Bronchial epithelial cell (primary cell): ENCODE data around the gene CLDN15. TPM values are rescaled to one million over a fixed set of nuclear protein-coding genes. Genes with fewer than 3 reads are reported as not detected.
"Not testable (repeated sequence)": the region's sequence is repeated elsewhere in the genome, so short reads cannot be mapped to it uniquely, and the experiment has no call there.

Experiments
- DNase-seq: peaks from one replicate; pipeline ENCODE4 v3.0.0-alpha.2; 2010; ENCODE audit warnings: low read depth
- FAIRE-seq: peaks from 2 replicates; lab custom pipeline; 2011; peaks lifted over from hg19 to GRCh38; lab: Jason Lieb, UNC
- H3K27me3 ChIP-seq: 2 replicates; pipeline ENCODE4 v1.5.1; 2011; ENCODE audit warnings: low read length; ENCODE audit not compliant: control insufficient read depth, insufficient read depth
- H3K36me3 ChIP-seq: 2 replicates; pipeline ENCODE4 v1.5.1; 2011; ENCODE audit warnings: low read length; ENCODE audit not compliant: control insufficient read depth, insufficient read depth
- H3K4me3 ChIP-seq: 2 replicates; pipeline ENCODE4 v1.5.1; 2011; ENCODE audit warnings: mild to moderate bottlenecking, low read depth, low read length, control low read depth
- total RNA-seq: library from RNA; depleted of rRNA; stranded (reverse); fragments of >200 nt; gene quantifications from 2 replicates; pipeline ENCODE4 v1.2.1, GENCODE V29; 2014
- TF ChIP-seq, protein P1 (sequence below): IDR thresholded peaks from 2 replicates; pipeline ENCODE4 v1.5.1; 2011; ENCODE audit warnings: mild to moderate bottlenecking, moderate library complexity, low read length, control low read depth, inconsistent platforms; ENCODE audit not compliant: insufficient read depth, severe bottlenecking

The CLDN15 gene
- total RNA-seq, 1 donor from 2014 or later: 2.1 TPM

DNA sequence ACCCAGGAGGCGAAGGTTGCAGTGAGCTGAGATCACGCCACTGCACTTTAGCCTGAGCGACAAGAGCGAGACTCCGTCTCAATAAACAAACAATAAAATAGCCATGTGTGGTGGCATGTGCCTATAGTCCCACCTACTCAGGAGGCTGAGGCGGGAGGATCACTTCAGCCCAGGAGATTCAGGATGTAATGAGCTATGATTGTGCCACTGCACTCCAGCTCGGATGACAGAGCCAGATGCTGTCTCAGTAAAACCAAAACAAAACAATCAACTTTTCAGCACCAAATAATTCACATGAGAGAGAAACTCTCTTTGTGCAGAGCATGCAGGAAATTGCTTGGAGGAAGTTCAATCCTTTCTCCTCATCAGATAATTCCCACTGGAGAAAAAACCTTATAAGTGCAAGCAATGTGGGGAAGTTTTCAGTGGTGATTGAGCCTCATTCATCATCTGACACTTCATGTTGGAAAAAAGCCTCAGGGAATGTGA is 20.7 kb upstream of the CLDN15 start:
- DNase-seq: no peak
- Histone ChIP-seq H3K4me3 (no peak overlapping the region), H3K27me3 (no peaks in the 10 kb centered on the region), H3K36me3 (no peaks in the 10 kb centered on the region)
- FAIRE-seq: no peak
- TF ChIP-seq, protein P1, sequence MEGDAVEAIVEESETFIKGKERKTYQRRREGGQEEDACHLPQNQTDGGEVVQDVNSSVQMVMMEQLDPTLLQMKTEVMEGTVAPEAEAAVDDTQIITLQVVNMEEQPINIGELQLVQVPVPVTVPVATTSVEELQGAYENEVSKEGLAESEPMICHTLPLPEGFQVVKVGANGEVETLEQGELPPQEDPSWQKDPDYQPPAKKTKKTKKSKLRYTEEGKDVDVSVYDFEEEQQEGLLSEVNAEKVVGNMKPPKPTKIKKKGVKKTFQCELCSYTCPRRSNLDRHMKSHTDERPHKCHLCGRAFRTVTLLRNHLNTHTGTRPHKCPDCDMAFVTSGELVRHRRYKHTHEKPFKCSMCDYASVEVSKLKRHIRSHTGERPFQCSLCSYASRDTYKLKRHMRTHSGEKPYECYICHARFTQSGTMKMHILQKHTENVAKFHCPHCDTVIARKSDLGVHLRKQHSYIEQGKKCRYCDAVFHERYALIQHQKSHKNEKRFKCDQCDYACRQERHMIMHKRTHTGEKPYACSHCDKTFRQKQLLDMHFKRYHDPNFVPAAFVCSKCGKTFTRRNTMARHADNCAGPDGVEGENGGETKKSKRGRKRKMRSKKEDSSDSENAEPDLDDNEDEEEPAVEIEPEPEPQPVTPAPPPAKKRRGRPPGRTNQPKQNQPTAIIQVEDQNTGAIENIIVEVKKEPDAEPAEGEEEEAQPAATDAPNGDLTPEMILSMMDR: no peak

DNA sequence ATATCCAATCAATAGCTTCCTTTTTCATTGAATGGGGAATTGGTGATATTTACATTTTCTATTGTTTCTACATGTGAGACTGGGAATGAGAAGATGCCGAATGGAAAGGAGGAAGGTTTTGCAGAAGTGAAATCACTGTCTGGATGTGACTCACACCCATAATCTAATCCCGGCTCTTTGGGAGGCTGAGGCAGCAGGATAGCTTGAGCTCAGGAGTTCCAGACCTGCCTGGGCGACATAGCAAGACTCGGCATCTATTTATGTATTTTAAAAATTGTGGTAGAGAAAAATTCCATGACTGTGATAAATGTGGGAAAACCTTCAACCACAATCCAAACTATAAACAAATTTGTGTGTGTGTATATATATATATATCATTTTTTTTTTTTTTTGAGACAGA is 18.2 kb upstream of the CLDN15 start:
- Histone ChIP-seq H3K4me3 (no peak overlapping the region), H3K36me3 (no peaks in the 10 kb centered on the region), H3K27me3 (no peaks in the 10 kb centered on the region)
- TF ChIP-seq, protein P1: no peak
- DNase-seq: peak; percentile 20
- no peak for FAIRE-seq

DNA sequence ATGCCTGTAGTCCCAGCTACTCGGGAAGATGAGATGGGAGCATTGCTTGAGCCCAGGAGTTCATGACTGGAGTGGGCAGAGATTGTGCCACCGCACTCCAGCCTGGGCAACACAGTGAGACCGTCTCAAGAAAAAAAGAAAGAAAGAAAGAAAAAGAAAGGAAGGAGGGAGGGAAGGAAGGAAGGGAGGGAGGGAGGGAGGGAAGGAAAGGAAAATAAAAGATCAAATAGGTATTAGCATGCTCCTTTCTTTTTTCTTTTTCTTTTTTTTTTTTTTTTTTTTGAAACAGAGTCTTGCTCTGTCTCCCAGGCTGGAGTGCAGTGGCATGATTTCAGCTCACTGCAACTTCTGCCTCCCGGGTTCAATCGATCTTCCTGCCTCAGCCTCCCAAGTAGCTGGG is 15.6 kb upstream of the CLDN15 start:
- not testable (repeated sequence) for FAIRE-seq, DNase-seq, H3K27me3 ChIP-seq, H3K4me3 ChIP-seq, H3K36me3 ChIP-seq

DNA sequence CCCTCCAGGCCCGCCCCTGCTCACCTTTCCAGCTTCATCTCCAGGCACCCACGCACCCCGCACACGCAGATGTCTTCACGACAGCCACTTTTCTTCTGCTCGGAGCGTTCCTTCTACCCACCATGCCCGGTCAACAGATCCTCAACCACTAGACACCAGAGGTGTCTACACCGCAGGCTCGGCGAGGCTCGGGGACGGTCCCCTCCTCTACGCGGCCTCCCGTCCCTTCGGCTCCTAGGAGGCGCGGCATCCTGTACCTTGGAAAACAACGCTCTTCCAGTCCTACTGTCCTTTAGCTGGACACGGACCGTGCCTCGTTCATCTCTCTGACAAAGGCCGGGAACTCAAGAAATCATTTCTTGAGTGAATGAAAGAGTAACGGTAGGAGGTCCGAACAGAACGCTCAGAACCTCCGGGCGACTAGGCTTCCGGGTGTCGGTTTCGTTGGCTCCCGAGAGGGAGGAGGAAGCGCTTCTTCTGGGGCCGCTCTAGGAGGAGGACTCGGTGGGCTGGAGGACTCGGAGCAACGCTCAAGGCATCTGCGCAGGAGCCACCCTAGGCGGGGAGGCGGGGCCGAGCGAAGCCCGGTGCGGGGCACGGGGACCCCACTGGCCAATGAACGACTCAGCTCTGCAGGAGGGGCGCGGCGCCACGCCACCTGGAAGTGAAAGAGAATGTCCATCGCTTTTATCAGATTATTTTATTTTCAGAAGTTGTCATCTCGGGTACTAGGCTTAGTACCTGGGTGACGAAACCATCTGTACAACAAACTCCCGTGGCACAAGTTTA is 14.5 kb upstream of the CLDN15 start:
- FAIRE-seq (no peak), DNase-seq (peak; percentile 93)
- Histone ChIP-seq H3K4me3 (peak overlapping the region; percentile 93), H3K36me3 (peaks cover 2% of the 10 kb centered on the region), H3K27me3 (no peaks in the 10 kb centered on the region)
- TF ChIP-seq, protein P1: no peak

DNA sequence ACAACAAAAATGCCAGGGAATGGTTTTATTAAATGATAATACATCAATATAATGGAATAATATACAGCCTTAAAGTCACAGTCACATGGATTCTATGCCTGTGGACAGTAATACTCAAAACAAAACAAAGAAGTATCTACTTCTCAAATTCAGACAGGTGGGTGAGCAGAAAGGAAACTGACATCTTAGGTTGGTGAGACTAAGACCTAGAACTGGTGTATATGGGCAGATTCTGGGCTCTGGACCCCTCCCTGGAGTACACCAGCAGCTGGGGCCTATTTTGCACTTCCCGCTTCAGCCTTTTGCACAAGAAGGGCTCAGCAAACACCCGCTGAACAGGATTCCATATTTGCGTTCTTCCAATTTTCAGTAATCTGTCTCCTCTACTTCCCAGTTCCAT is 12.7 kb upstream of the CLDN15 start:
- peaks cover 2% of the 10 kb centered on the region for H3K36me3 ChIP-seq
- no peak overlapping the region for H3K4me3 ChIP-seq
- TF ChIP-seq, protein P1: no peak
- FAIRE-seq (no peak), DNase-seq (no peak)
- H3K27me3 ChIP-seq: no peaks in the 10 kb centered on the region

DNA sequence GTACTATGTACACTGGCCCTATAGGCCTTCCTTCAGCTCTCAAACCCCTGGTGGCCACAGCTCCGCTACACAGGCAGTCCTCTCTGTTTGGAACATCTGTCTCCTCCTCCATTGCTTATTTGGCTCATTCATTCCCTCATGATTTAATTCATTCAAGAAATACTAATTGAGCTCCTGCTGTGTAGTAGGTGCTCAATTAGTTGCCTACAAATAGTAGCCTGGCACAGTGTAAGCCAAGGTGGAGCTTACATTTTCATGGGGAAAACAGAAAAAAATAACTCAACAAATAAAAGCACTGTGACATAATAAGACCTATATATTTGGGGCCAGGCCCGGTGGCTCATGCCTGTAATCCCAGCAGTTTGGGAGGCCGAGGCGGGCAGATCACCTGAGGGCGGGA is 10.7 kb upstream of the CLDN15 start:
- H3K27me3 ChIP-seq: no peaks in the 10 kb centered on the region
- no peak for FAIRE-seq
- TF ChIP-seq, protein P1: no peak
- no peak overlapping the region for H3K4me3 ChIP-seq
- H3K36me3 ChIP-seq: peaks cover 2% of the 10 kb centered on the region
- DNase-seq: no peak
